Gastrocnemius medialis (tissue), 4 donors: ENCODE data around the gene PSTPIP2.

Experiments used
- POLR2A ChIP-seq, 2 donors: fragments of 450-650 bp; IDR thresholded peaks; one replicate each; pipeline ENCODE4 v1.6.1; 2017; ENCODE audit warnings: antibody characterized with exemption in 2 of 2, mild to moderate bottlenecking in 2 of 2, moderate library complexity in 2 of 2
- TF ChIP-seq, protein P1 (sequence below), 5 experiments: fragments of 450-650 bp in 3 of 5; fragments of 200-600 bp in 2 of 5; sonication (generic) in 2 of 5; IDR thresholded peaks in 4 of 5; conservative IDR thresholded peaks in 1 of 5; 1 replicate in 4 of 5; 2 replicates in 1 of 5; pipeline ENCODE4 v1.5.1; 2016 to 2019; ENCODE audit warnings: antibody characterized with exemption in 5 of 5, mild to moderate bottlenecking in 3 of 5, moderate library complexity in 3 of 5

DNA sequence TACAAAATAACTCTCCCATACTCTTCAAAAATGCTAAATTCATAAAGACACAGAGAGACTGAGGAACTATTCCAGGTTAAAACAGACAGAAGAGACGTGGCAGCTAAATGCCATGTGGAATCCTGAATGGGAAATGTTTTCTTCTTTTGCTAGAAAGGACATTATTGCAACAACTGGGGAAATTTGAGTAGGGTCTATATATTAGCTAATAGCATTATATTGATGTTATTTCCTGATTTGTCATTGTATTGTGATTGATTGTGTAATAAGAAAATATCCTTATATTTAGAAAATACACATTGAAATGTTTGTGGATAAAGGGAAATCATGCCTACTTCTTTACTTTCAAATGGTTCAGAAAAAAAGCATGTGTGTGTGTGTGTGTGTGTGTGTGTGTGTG, 23.4 kb downstream of the PSTPIP2 start:
- TF ChIP-seq, protein P1, sequence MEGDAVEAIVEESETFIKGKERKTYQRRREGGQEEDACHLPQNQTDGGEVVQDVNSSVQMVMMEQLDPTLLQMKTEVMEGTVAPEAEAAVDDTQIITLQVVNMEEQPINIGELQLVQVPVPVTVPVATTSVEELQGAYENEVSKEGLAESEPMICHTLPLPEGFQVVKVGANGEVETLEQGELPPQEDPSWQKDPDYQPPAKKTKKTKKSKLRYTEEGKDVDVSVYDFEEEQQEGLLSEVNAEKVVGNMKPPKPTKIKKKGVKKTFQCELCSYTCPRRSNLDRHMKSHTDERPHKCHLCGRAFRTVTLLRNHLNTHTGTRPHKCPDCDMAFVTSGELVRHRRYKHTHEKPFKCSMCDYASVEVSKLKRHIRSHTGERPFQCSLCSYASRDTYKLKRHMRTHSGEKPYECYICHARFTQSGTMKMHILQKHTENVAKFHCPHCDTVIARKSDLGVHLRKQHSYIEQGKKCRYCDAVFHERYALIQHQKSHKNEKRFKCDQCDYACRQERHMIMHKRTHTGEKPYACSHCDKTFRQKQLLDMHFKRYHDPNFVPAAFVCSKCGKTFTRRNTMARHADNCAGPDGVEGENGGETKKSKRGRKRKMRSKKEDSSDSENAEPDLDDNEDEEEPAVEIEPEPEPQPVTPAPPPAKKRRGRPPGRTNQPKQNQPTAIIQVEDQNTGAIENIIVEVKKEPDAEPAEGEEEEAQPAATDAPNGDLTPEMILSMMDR (IDR thresholded peaks at IDR 0.05 in 4 of 5, conservative IDR thresholded peaks at IDR 0.05 in 1 of 5) = no peak
- TF ChIP-seq POLR2A (IDR thresholded peaks at IDR 0.05) = no peak
